Right lobe of liver (tissue), 4 donors: ENCODE data around the gene MAP3K12.

ENCODE experiments used
- POLR2A ChIP-seq: fragments of 450-650 bp; IDR thresholded peaks from one replicate; pipeline ENCODE4 v1.6.1; 2017; ENCODE audit warnings: antibody characterized with exemption, mild to moderate bottlenecking
- TF ChIP-seq, protein P1 (sequence below), 4 donors: fragments of 200-600 bp in 3 of 4; fragments of 450-650 bp in 1 of 4; IDR thresholded peaks; one replicate each; pipeline versions ENCODE4 v1.5.1 to v1.8.0; 2016 to 2022; ENCODE audit warnings: antibody characterized with exemption in 4 of 4, mild to moderate bottlenecking in 2 of 4
- donor health status: DM: no; HTN: no; CAD: no.
- donor health status: DM: no; HTN: no; CAD: no.
- donor health status: DM: no; HTN: yes; CAD: no.

GRCh38 chr12:53507603-53507885 lies 8.3 kb upstream of the MAP3K12 start:
- TF ChIP-seq, protein P1, sequence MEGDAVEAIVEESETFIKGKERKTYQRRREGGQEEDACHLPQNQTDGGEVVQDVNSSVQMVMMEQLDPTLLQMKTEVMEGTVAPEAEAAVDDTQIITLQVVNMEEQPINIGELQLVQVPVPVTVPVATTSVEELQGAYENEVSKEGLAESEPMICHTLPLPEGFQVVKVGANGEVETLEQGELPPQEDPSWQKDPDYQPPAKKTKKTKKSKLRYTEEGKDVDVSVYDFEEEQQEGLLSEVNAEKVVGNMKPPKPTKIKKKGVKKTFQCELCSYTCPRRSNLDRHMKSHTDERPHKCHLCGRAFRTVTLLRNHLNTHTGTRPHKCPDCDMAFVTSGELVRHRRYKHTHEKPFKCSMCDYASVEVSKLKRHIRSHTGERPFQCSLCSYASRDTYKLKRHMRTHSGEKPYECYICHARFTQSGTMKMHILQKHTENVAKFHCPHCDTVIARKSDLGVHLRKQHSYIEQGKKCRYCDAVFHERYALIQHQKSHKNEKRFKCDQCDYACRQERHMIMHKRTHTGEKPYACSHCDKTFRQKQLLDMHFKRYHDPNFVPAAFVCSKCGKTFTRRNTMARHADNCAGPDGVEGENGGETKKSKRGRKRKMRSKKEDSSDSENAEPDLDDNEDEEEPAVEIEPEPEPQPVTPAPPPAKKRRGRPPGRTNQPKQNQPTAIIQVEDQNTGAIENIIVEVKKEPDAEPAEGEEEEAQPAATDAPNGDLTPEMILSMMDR (IDR thresholded peaks at IDR 0.05), result no peak
- no peak for TF ChIP-seq POLR2A
